Keratinocyte (primary cell): ENCODE results near the gene XPC. TPM values are rescaled to one million over a fixed set of nuclear protein-coding genes. Genes with fewer than 3 reads are reported as not detected.

Experiments used
- DNase-seq: peaks from one replicate; pipeline ENCODE4 v3.0.0-alpha.2; 2011; ENCODE audit warnings: low read depth, missing footprints, low spot score
- FAIRE-seq: peaks from 2 replicates; lab custom pipeline; 2011; peaks lifted over from hg19 to GRCh38; lab: Jason Lieb, UNC
- H2AFZ ChIP-seq: 2 replicates; pipeline ENCODE4 v1.6.0; 2012; ENCODE audit warnings: low read length, control low read depth, inconsistent platforms; ENCODE audit not compliant: control insufficient read depth
- H3K27ac ChIP-seq: 2 replicates; pipeline ENCODE4 v1.5.1; 2011; ENCODE audit warnings: low read length; ENCODE audit not compliant: control insufficient read depth, insufficient read depth
- H3K27me3 ChIP-seq: 3 replicates; pipeline ENCODE4 v1.6.0; 2011; ENCODE audit warnings: low read length; ENCODE audit not compliant: control insufficient read depth, insufficient read depth; ENCODE audit errors: extremely low read depth
- H3K36me3 ChIP-seq, 2 experiments: 2 replicates in 1 of 2; 3 replicates in 1 of 2; pipeline ENCODE4 v1.5.1; 2011; ENCODE audit warnings: low read length in 2 of 2, mild to moderate bottlenecking in 1 of 2; ENCODE audit not compliant: control insufficient read depth in 2 of 2, insufficient read depth in 2 of 2; ENCODE audit errors: extremely low read depth in 1 of 2
- H3K4me1 ChIP-seq: 3 replicates; pipeline ENCODE4 v1.5.1; 2011; ENCODE audit warnings: low read length; ENCODE audit not compliant: control insufficient read depth, insufficient read depth; ENCODE audit errors: extremely low read depth
- H3K4me2 ChIP-seq: 3 replicates; pipeline ENCODE4 v1.6.0; 2011; ENCODE audit warnings: low read depth, low read length; ENCODE audit not compliant: control insufficient read depth, insufficient read depth; ENCODE audit errors: extremely low read depth
- H3K4me3 ChIP-seq, 3 experiments: fragments of 200-600 bp in 1 of 3; sonication (generic) in 1 of 3; 2 replicates in 2 of 3; 3 replicates in 1 of 3; pipeline ENCODE4 v1.5.1; 2011 to 2016; ENCODE audit warnings: low read length in 3 of 3, mild to moderate bottlenecking in 3 of 3, control low read depth in 2 of 3, inconsistent platforms in 1 of 3, low read depth in 1 of 3, mixed read lengths in 1 of 3, mixed run types in 1 of 3, moderate library complexity in 1 of 3; ENCODE audit not compliant: control insufficient read depth in 2 of 3, insufficient read depth in 2 of 3; ENCODE audit errors: extremely low read depth in 1 of 3
- H3K79me2 ChIP-seq: 2 replicates; pipeline ENCODE4 v1.6.0; 2012; ENCODE audit warnings: low read length; ENCODE audit not compliant: control insufficient read depth, insufficient read depth
- H3K9ac ChIP-seq: 3 replicates; pipeline ENCODE4 v1.6.0; 2011; ENCODE audit warnings: low read length; ENCODE audit not compliant: control insufficient read depth, insufficient read depth; ENCODE audit errors: extremely low read depth
- H3K9me1 ChIP-seq: 3 replicates; pipeline ENCODE4 v1.6.0; 2011; ENCODE audit warnings: low read length; ENCODE audit not compliant: control insufficient read depth, insufficient read depth; ENCODE audit errors: extremely low read depth
- H3K9me3 ChIP-seq: 2 replicates; pipeline ENCODE4 v1.5.1; 2012; ENCODE audit warnings: low read depth, low read length; ENCODE audit not compliant: control insufficient read depth
- H4K20me1 ChIP-seq: 3 replicates; pipeline ENCODE4 v1.6.0; 2011; ENCODE audit warnings: low read length; ENCODE audit not compliant: control insufficient read depth, insufficient read depth; ENCODE audit errors: extremely low read depth
- CTCF ChIP-seq, 3 experiments: IDR thresholded peaks in 1 of 3; conservative IDR thresholded peaks in 1 of 3; optimal IDR thresholded peaks in 1 of 3; 2 replicates in 2 of 3; 3 replicates in 1 of 3; pipeline versions ENCODE3 to v1.5.1; 2011; ENCODE audit warnings: low read length in 3 of 3, mild to moderate bottlenecking in 3 of 3, moderate library complexity in 2 of 3, control low read depth in 1 of 3, inconsistent platforms in 1 of 3; ENCODE audit not compliant: insufficient read depth in 2 of 3; ENCODE audit errors: extremely low read depth in 1 of 3
- EZH2 ChIP-seq: IDR thresholded peaks from one replicate; pipeline ENCODE4 v1.6.1; 2012; ENCODE audit warnings: inconsistent platforms, mild to moderate bottlenecking, low read length, moderate library complexity
- dilution Hi-C: fragments of 300-500 bp; cut with MboI; formaldehyde crosslinking; loops from one replicate; pipeline ENCODE4 v1.7.0; 2020; ENCODE audit warnings: low sequenced_read_pairs; ENCODE audit not compliant: extremely low pct_ligation_motif_present
- polyA plus RNA-seq, 5 experiments: library from polyadenylated mRNA; depleted of rRNA in 3 of 5; stranded (reverse) in 3 of 5; stranded (forward) in 1 of 5; unstranded in 1 of 5; fragments of >200 nt; gene quantifications; 1 replicate in 1 of 5; 2 replicates in 3 of 5; 3 replicates in 1 of 5; pipeline versions ENCODE4 v1.2.1 to v1.2.3, GENCODE V29; 2011 to 2012; ENCODE audit warnings: missing spikeins in 2 of 5, low read depth in 1 of 5, low replicate concordance in 1 of 5

Gene XPC
- polyA plus RNA-seq, 1 donor (not counting 4 experiments of a cell fraction or from before 2014, with no cell fraction given), result 24.9 TPM

GRCh38 chr3:14124615-14125192 lies 53.7 kb downstream of the XPC start, which contains the start of the genes CHCHD4 and TMEM43:
Gene CHCHD4 (minus strand): TSS chr3:14124870. CDS start chr3:14124676, 194 bp downstream.
Gene TMEM43 (plus strand): TSS chr3:14125052. CDS start chr3:14125194, 142 bp downstream.
- peak within 1 kb of the TSS; percentile 75 for H2AFZ ChIP-seq
- DNase-seq, result peak; percentile 99
- no peaks in the 10 kb centered on the region for H3K9me3 ChIP-seq
- no peak for FAIRE-seq
- peaks cover 32% of the 10 kb centered on the region for H3K4me1 ChIP-seq
- no peaks in the 10 kb centered on the region for H3K9me1 ChIP-seq
- peaks cover 25% of the 10 kb centered on the region for H4K20me1 ChIP-seq
- TF ChIP-seq CTCF (optimal IDR thresholded peaks at IDR 0.05 in 1 of 3, IDR thresholded peaks at IDR 0.05 in 1 of 3, conservative IDR thresholded peaks at IDR 0.05 in 1 of 3; ENCODE audit: extremely low read depth in 1 of 3, insufficient read depth in 2 of 3, low read length in 3 of 3) (no peak), EZH2 (no peak)
- peak within 1 kb of the TSS; percentile 94 for H3K27ac ChIP-seq
- peaks cover 66% of the 10 kb centered on the region for H3K79me2 ChIP-seq
- dilution Hi-C loops, result no loop called here
- H3K36me3 ChIP-seq, result peaks cover 22 to 37% of the 10 kb centered on the region in 2 experiments
- H3K27me3 ChIP-seq, result no peaks in the 10 kb centered on the region
- H3K9ac ChIP-seq, result peak within 1 kb of the TSS; percentile 96
- H3K4me2 ChIP-seq, result peak within 1 kb of the TSS; percentile 98
- peak within 1 kb of the TSS; percentile 83 to 89 (median 86) for H3K4me3 ChIP-seq

- Histone ChIP-seq H3K4me1 (peaks cover 36% of the 10 kb centered on the region), H3K4me3 (peak overlapping the region; percentile 83 to 89 (median 86)), H3K9me1 (no peaks in the 10 kb centered on the region), H2AFZ (peak overlapping the region; percentile 75), H3K9me3 (no peaks in the 10 kb centered on the region), H4K20me1 (peaks cover 25% of the 10 kb centered on the region), H3K79me2 (peaks cover 61% of the 10 kb centered on the region), H3K27ac (peak overlapping the region; percentile 91), H3K9ac (peak overlapping the region; percentile 96), H3K27me3 (no peaks in the 10 kb centered on the region), H3K4me2 (peak overlapping the region; percentile 74), H3K36me3 (peaks cover 20 to 32% of the 10 kb centered on the region in 2 experiments)
- dilution Hi-C loops, result no loop called here
- no peak for FAIRE-seq
- TF ChIP-seq EZH2 (no peak), CTCF (optimal IDR thresholded peaks at IDR 0.05 in 1 of 3, IDR thresholded peaks at IDR 0.05 in 1 of 3, conservative IDR thresholded peaks at IDR 0.05 in 1 of 3; ENCODE audit: extremely low read depth in 1 of 3, insufficient read depth in 2 of 3, low read length in 3 of 3) (no peak)
- DNase-seq, result no peak
Observed at GRCh38 chr3:14124223-14124614, 54.2 kb downstream of the XPC start.
